ENCODE measurements around the gene TSSK2. TPM values are rescaled to one million over a fixed set of nuclear protein-coding genes. Genes with fewer than 3 reads are reported as not detected.
"Not testable (repeated sequence)": the region's sequence is repeated elsewhere in the genome, so short reads cannot be mapped to it uniquely, and the experiment has no call there.

Gene TSSK2
- not detected for total RNA-seq
- long read RNA-seq = 0 reads

- no peak for DNase-seq
- TF ChIP-seq CTCF (IDR thresholded peaks at IDR 0.05; ENCODE audit: borderline replicate concordance) = no peak
- H3K4me3 ChIP-seq = no peak within 1 kb of the TSS
- H3K9me3 ChIP-seq (replicated peaks) = no peaks in the 10 kb centered on the region
- intact Hi-C loops (cut with micrococcal nuclease) = no loop called here
- H3K4me1 ChIP-seq = no peaks in the 10 kb centered on the region
- no peaks in the 10 kb centered on the region for H3K27me3 ChIP-seq (ENCODE audit: low read depth)
- peaks cover 37% of the 10 kb centered on the region for H3K36me3 ChIP-seq
- no peak within 1 kb of the TSS for H3K27ac ChIP-seq (replicated peaks)
Measured at GRCh38 chr22:19130959-19131684, at the start of gene TSSK2. Gene TSSK2, plus strand, starts transcription at chr22:19131308. Its CDS starts 92 bp downstream, at chr22:19131400.

- no peak for DNase-seq
- TF ChIP-seq CTCF (IDR thresholded peaks at IDR 0.05; ENCODE audit: borderline replicate concordance) = no peak
- Histone ChIP-seq H3K27me3 (ENCODE audit: low read depth) (no peaks in the 10 kb centered on the region), H3K27ac (replicated peaks) (no peak overlapping the region), H3K4me3 (no peak overlapping the region), H3K9me3 (replicated peaks) (no peaks in the 10 kb centered on the region), H3K4me1 (peaks cover 16% of the 10 kb centered on the region), H3K36me3 (peaks cover 17% of the 10 kb centered on the region)
- intact Hi-C loops (cut with micrococcal nuclease) = no loop called here
Measured at GRCh38 chr22:19081351-19081750, 49.8 kb upstream of the TSSK2 start.

GRCh38 chr22:19082101-19082500 is 49.0 kb upstream of the TSSK2 start:
- Histone ChIP-seq H3K27ac (replicated peaks) (no peak overlapping the region), H3K4me1 (peaks cover 23% of the 10 kb centered on the region), H3K27me3 (ENCODE audit: low read depth) (no peaks in the 10 kb centered on the region), H3K36me3 (peaks cover 17% of the 10 kb centered on the region), H3K9me3 (replicated peaks) (no peaks in the 10 kb centered on the region), H3K4me3 (no peak overlapping the region)
- intact Hi-C loops (cut with micrococcal nuclease) = no loop called here
- TF ChIP-seq CTCF (IDR thresholded peaks at IDR 0.05; ENCODE audit: borderline replicate concordance) = no peak
- no peak for DNase-seq

- intact Hi-C loops (cut with micrococcal nuclease) = no loop called here
- H3K36me3 ChIP-seq = peaks cover 17% of the 10 kb centered on the region
- peaks cover 24% of the 10 kb centered on the region for H3K4me1 ChIP-seq
- no peak for DNase-seq
- no peaks in the 10 kb centered on the region for H3K9me3 ChIP-seq (replicated peaks)
- no peak overlapping the region for H3K4me3 ChIP-seq
- no peak for TF ChIP-seq CTCF (IDR thresholded peaks at IDR 0.05; ENCODE audit: borderline replicate concordance)
- no peaks in the 10 kb centered on the region for H3K27me3 ChIP-seq (ENCODE audit: low read depth)
- no peak overlapping the region for H3K27ac ChIP-seq (replicated peaks)
Measured at GRCh38 chr22:19082793-19083192, 48.3 kb upstream of the TSSK2 start.

- DNase-seq; H3K27me3 ChIP-seq (ENCODE audit: low read depth); H3K27ac ChIP-seq (replicated peaks); H3K4me3 ChIP-seq; H3K9me3 ChIP-seq (replicated peaks); intact Hi-C loops (cut with micrococcal nuclease): not testable (repeated sequence)
- peaks cover 27% of the 10 kb centered on the region for H3K36me3 ChIP-seq
- H3K4me1 ChIP-seq = peaks cover 24% of the 10 kb centered on the region
Measured at GRCh38 chr22:19084126-19084525, 47.0 kb upstream of the TSSK2 start.

GRCh38 chr22:19084586-19084985 is 46.5 kb upstream of the TSSK2 start:
- H3K9me3 ChIP-seq (replicated peaks); intact Hi-C loops (cut with micrococcal nuclease); H3K27ac ChIP-seq (replicated peaks); H3K27me3 ChIP-seq (ENCODE audit: low read depth); DNase-seq; H3K4me3 ChIP-seq: not testable (repeated sequence)
- Histone ChIP-seq H3K4me1 (peaks cover 24% of the 10 kb centered on the region), H3K36me3 (peaks cover 29% of the 10 kb centered on the region)

Data from left ventricle myocardium inferior (tissue), 1 donor.